HG03442 (cell line): Measurements from ENCODE around the gene PRPF40A.

Experiments
- ATAC-seq: cut with Tn5 transposase; IDR thresholded peaks from one replicate; pipeline ENCODE4 v1.9.1; 2021; ENCODE audit warnings: mild to moderate bottlenecking, moderate library complexity; ENCODE audit not compliant: unreplicated experiment

The PRPF40A gene

DNA sequence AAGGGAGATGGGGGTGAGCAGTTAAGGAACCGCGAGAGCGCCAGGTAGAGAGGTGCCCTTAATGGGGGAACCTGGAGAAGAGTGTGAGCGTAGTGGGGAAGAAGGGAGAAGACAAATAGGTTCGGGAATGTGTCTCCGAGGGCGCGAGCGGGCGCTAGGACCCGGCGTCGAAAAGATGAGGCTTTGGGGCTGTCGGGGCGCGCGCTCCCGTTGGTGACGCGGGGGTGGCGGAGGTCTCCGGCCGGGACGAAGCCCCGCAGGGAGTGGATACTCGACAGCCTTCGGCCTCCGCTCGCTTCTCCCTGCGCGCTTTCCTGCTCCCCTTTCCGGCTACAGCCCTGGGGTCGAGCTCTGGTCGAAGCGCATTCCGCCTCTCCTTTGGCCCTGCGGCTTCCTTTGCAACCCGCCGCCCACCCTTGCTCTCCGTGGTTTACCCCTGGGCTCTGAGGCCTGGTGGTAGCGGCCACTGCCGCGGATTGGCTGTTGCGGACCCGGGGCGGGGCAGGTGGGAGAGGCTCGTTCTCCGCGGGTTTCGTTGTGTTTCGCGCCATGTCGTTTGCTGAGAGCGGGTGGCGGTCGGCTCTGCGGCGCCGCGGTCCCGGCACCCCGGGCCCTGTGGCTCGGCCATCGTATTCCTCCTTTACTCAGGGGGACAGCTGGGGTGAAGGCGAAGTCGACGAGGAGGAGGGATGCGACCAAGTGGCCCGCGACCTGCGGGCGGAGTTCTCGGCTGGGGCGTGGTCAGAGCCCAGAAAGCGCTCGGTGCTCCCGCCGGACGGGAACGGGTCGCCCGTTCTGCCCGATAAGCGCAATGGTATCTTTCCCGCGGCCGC, 1.0 kb upstream of the PRPF40A start, which contains the start of gene ARL6IP6:
Gene ARL6IP6 (plus strand): TSS at position 545 of the 833 bp plus-strand sequence. CDS start 5 bp downstream, at position 550.
- ATAC-seq = peak; percentile 65

DNA sequence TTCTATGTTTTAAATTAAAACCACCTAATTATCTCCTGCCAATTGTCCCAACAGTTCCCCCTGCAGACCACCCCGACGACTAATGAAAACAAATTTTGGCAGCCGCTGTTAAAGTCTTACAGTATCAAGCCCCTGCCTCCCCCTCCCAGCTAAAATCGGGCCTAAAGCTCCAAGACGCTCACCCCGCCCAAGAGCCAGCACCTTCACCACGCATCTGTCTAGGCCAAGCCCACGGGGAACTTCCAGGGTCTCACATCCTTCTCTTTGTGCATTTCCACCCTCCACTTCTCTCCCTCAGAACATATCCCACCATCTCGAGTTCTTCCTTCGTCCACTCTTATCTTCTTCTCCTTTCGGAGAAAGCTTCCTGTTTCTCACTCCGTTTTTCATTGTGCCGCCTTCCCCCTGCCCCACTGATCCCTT, 445 bp downstream of the PRPF40A start:
- no peak for ATAC-seq

DNA sequence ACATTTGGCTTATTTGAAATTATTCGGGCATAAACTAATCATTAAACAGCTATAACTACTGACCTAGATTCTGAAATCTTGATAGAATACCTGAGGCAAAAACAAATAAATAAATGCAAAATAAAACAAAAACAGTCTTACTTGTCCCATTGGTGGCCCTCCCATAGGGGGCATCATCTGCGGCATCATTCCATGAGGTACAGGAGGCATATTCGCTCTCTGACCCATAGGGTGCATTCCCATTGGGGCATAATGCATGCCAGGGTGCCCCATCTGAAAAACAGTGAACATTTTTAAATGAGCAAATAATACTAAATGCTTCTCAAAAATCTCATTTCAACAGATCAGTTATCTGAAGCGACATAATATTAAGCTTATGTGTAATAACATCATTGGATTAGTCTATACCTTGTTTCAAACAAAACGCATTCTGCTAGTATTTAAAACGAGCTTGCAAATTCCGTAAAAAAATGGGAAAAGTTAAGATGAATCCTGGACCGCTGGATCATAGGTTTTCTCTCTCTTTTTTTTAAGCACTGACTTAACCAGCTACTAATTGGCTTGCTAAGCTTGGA, 1.3 kb downstream of the PRPF40A start:
- ATAC-seq = no peak

DNA sequence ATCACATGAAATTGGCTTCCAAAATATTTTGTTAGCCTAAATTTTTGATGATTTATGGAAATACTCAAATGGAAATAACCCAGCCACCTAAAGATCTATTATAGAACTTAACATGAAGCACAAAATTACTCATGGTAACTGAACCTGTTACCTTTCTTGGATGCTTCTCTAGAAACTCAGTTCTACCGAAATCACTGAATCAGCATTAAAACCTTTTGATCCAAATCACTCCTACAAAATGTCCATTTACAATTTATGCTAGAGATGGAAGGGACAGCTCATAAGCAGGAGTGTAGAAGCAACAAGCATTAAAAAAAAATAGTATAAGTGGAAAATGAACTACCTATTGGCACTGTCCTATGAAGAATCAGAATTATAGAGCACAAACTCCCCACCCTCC, 2.1 kb downstream of the PRPF40A start:
- no peak for ATAC-seq

DNA sequence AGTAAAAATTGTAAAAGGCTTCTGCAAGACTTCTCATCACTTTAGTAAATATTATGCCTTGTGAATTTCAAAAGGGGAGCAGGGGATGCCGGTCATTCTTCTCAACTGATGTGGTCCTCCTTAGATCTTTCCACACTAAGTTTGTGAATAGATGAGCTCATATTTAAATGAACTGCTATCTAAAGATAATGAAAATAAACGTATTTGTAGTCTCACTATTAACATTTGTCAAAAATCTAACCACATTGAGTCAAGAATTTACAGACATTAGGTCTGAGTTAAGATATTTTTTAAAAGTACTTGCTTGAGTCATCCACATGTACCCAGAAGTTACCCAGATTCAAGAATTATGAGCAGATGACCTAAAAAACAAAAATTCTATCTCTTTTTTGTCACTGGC, 6.5 kb downstream of the PRPF40A start:
- ATAC-seq = no peak

DNA sequence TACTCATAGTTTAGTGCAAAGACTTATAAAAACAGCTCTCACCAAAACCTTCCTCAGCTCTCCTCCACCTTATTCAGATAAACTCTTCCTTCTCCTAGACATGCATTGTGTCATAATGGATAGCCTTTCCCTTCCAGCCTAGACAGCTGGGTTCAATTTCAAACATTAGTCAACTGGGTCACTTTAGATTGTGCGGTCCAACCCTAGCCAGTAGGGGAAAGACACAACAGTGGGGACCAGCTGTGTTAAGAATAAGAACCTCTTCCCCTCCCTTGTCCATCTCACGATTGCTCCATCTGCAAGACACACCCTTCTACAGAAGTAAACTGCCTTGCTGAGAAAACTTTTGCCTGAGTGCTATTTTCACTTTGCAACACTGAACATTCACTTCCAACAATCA, 8.5 kb downstream of the PRPF40A start:
- ATAC-seq = no peak

DNA sequence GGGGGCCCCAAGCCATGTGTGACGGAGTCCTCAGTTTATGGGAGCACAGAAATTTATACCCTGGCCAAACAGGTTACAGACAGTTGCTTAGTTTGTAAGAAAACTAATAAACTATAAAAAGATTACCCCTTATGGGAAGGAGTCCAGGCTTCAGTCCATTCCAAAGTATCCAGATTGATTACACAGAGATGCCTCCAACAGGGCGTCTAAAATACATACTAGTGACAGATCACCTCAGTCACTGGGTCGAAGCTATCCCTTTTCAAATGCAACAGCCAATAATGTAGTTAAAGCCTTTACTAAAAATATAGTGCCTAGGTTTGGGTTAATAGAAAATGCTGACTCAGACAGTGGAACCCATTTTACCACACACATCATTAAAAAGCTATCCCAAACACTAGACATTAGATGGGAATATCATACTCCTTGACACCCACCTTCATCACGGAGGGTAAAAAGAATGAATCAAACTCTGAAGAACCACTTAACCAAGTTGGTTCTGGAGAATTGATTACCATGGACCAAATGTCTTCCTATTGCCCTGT, 10.7 kb downstream of the PRPF40A start:
- no peak for ATAC-seq

DNA sequence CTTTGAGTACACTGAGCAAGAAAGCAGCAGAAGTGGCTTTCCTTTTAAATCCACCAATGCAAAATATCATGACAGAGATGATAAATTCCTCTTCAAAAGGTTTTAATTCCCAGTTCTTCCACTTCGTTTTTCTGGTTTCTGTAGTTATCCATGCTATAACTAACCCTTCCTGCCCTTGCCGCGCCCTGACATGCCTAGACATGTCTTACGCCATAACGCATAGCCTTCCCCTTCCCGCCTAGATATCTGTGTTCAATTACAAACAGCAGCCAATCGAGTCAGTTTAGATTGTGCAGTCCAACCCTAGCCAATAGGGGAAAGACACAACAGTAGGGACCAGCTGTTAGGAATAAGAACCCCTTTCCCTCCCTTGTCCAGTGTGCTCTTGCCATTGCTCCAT, 16.1 kb downstream of the PRPF40A start:
- ATAC-seq = no peak

DNA sequence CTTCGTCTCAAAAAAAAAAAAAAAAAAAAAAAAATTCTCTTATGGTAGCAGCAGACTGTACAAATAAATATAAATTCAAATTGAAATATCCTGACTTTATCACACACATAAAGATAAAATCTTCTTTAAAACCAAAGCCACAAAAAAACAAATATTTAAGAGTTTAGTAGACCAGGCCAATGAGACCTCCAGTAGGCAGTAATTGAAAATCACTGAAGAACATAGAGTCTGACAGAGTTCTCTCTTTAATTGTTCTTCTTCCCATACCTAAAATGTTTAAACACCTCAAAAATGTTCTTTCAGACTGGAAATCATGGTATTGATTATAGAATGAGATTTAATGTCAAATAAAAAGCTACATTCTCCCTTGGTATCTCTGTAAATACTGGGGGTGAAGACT, 20.8 kb downstream of the PRPF40A start:
- no peak for ATAC-seq

DNA sequence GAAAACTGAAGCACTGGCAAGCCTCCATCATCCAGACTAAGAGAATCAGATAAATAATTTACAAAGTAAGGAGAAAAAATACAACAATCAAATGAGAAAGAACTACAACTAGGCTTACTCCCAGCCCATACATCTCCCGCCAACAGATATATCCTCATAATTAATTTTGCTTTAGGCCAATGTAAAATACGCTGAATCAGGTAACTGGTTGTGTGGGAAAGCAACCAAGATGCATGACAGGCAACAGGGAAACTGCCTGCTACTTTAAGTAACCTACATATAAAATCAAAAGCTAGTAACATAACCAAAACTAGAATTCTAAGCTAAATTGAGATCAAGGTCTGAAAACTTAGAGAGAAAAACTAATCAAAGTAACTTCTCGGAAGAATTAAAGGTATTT, 21.5 kb downstream of the PRPF40A start:
- ATAC-seq = no peak

DNA sequence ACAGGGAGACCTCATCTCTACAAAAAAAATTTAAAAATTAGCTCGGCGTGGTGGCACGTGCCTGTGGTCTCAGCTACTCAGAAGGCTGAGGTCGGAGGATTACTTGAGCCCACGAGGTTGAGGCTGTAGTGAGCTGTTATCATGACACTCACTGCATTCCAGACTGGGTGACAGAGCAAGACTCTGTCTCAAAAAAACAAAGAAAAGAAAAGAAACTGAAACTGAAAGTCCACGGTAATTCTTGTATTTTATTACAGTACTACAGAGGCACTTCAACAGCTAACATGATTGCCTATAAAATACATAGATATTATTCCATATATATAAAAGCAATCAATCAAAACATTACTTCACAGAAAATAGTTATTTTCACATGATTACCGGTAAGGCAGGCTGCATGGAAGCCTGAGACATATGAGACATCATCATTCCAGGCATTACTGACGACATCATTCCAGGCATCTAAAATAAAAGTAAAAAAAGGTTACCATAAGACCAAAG, 23.1 kb downstream of the PRPF40A start:
- ATAC-seq = peak; percentile 39

DNA sequence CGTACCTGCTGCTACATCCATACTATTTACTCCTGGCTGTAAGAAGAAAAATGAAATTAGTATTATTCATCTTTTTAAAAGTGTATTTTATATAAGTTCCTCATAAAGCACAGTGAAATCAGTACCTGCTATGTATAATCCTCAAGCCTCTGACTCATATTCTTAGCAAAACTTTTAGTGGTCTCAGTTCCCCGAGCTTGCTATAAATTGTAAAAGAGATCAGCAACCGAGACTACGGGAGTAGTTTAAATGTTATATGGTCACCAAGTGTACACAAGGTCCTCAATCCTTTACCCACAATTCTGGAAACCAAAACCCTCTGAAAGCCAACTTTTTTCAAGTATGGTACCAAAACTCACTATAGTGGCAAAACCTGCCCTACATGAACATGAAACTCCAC, 24.2 kb downstream of the PRPF40A start:
- peak; percentile 95 for ATAC-seq

DNA sequence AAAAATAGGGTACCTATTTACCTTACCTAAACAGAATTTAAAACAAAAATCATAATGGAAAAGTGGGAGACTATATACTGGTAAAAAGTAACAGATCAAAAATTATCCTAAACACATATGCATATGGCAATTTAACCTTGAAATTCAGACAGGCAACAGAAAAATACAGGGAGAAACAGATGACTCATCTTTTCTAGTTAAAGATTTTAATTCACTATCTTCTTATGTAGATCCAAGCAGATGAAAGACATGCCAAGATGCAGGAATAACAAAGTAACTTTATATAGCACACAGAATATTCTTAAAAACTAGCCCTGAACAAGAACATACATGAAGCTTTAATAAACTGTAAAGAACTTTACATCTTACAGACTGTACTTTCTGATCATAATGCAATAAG, 30.9 kb downstream of the PRPF40A start:
- no peak for ATAC-seq

DNA sequence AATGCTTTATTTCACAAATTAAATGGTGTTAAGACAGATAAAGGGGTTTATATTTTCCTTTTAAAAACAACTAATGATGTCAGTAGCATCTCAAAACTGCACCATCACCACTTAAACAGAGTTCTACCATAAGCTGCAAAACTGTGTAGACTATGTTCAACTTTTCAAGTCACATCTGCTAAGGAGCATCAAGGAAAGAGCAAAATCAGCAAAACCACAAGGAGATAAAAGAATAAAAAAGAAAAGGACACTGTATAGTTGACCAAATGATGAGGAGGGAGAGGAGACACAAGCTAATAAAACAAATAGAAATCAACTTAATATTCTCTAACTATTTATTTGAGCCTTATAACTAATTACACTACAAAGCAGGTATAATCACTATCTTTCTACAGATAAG, 33.9 kb downstream of the PRPF40A start:
- ATAC-seq = no peak

DNA sequence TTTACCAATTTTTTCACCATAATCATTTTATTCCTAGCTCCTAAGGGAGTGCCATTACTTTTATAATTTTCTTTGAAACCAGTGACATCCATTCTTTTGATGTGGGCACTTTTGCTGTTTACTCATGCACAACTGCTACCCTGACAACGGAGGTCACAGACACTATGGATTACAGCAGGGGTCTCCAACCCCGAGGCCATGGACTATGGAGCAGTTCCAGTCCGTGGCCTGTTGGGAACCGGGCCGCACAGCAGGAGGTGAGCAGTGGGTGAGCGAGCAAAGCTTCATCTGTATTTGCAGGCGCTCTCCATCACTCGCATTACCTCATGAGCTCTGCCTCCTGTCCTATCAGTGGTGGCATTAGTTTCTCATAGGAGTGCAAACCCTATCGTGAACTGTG, 34.6 kb downstream of the PRPF40A start:
- ATAC-seq = no peak

DNA sequence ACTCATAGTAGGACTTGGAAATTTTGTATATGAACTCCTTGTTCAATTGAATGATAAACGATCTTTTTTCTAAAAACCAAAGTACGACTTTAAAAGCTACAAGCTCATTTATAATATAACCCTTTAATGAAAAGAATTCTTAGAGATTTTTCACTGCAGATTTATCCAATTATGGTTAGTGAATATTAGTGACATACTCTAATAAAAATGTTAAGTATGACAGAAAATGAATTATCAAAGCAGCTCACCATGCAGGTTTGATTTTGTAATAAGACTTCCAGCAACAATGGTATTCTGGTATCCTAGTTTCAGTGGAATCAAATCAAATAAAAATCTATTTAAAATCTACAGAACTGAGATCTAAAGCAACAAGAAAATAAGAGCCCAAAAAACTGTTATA, 38.5 kb downstream of the PRPF40A start:
- no peak for ATAC-seq

DNA sequence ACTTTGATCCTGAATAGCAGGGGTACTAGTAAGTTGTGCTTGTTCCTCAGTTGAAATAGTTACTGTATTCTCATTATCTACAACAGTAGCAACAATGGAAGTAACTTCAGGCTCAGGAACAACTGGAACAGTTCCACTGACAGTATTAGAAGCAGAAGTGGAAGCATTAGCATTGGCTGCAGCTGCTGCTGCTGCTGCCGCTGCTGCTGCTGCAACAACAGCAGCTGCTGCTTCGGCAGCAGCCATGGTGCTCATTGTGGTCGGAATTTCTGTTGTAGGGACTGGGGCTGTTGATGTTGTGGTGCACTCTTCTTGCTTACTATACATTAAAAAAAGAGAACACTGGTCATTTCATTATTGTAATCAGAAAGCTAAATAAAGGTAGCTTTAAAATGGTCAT, 40.8 kb downstream of the PRPF40A start:
- ATAC-seq = no peak

DNA sequence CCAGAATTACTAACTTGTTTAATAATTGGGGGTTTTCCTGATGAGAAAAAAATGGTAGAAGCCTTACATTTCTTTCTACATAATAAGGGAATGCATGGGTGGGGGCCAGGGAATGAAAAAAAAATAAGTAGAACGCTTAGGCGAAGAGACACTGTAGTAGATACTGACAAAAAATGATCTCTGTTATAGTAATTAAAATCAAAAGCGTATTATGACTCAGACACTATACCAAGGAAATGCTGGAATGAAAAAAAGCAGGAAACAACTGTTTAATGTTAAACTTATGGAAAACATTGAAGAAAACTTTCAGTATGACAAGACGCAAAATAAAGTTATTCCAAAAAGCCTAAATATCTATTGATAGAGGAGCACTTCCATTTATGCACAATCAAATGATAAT, 42.9 kb downstream of the PRPF40A start:
- no peak for ATAC-seq

DNA sequence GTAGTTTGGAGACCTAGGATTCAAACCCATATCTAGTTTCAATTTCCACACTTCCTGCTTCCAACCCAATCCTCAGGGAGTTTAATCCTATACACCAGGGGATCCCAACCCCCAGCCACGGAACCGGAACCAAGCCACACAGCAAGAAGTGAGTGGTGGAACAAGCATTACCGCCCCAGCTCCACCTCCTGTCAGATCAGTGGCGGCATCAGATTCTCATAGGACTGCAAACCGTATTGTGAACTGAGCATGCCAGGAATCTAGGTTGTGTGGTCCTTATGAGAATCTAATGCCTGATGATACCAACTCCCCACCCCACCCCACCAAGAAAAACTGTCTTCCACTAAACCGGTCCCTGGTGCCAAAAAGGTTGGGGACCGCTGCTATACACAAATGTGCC, 52.5 kb downstream of the PRPF40A start:
- ATAC-seq = no peak

DNA sequence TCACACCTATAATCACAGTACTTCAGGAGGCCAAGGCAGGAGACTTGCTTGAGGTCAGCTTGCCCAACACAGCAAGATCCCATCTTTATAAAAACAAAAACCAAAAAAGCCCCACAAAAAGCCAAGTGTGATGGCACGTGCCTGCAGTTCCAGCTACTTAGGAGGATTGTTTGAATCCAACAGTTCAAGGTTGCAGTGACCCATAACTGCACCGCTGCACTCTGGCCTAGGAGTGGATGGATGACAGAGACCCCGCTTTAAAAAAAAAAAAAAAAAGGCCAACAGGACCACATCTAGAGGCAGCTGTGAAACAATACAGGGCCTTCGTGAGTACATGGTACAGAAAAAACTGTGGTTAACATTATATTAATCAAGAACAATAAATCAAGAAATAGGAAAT, 56.2 kb downstream of the PRPF40A start:
- no peak for ATAC-seq

DNA sequence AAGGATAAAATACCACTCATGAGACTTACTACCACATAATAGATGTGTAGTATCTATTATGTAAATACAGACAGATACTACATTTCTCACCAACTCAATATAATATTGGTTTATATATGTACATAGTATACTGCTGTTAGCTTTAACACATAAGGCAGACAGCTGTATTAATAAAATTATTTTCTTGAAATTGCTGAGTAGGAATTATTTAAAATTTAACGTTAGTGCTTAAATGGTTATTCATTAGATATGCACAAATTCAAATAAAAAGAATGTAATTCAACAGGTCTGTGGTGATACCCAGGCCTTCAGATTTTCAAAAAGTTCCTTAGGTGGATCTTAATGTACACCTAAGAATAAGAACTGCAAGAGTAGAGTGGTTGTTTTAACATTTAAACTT, 59.0 kb downstream of the PRPF40A start:
- no peak for ATAC-seq

DNA sequence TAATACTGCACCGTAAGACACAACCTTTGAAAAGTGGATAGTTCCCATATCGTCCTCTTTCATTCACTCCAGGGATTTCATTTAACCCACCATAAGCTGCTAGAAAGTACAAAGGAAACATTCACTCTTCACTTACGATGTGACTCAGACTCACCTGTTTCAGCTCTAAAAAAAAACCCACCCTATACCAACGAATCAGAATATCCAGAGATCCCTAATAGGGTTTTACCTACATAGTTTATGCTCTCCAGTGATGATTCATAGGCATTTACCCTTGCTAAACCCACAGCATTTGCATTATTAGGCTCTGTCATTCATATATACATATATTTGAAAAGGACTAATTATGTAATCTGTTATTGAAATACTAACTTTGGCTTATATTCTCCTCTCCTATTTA, 60.2 kb downstream of the PRPF40A start:
- ATAC-seq = peak; percentile 85
